ENCODE data around the gene R3HDM4. TPM values are rescaled to one million over a fixed set of nuclear protein-coding genes. Genes with fewer than 3 reads are reported as not detected.
A peak's percentile ranks its signal among the peaks of the same experiment; 100 is the strongest.

Gene R3HDM4
- total and polyA plus RNA-seq, 10 of the 15 experiments (the other 5 are each of a cell fraction or from before 2014, with no cell fraction given) = 1.3 to 65.8 (median 27.7) TPM

DNA sequence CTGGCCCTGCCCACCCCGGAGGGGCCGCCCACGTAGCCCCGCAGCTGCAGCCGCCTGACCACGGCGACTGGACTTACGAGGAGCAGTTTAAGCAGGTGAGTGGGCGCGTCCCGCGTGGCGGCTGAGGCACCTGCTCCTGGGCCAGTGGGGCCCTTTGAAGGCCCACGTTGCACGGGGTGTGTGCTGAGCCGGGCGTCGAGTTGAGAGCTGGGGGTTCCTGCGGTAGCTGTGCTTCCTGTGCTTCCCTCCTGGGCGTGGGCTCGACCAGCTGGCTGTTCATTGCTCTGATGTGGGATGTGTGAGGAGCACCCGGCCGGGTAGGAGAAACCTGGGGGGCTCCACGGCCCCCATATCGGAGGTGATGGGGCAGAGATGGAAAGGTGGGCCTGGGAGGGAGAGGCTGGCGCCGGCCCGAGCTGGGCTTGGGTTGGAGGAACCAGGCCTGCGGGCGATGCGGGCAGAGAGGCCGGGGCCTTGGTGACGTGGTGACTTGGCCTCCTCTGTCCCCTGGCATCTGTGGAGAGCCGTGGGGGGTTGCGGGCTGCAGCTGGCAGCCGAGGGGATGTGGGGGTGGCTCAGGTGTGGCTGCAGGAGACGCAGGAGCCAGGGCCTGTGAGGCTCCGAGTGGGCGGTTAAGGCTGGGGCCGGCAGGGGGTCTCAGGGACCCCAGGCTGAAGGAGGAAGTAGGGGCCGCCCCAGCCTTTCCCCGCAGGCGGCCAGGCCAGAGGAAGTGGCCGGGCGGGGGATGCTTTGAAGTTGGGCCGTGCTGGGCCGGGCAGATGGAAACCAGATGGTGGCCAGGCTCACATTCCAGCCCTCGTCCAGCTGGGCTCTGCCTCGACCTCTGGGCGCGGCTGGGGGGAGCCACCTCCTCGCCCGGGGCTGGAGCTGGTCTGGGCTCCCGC is 19.9 kb upstream of the R3HDM4 start (continued):
- TF ChIP-seq, protein P1, sequence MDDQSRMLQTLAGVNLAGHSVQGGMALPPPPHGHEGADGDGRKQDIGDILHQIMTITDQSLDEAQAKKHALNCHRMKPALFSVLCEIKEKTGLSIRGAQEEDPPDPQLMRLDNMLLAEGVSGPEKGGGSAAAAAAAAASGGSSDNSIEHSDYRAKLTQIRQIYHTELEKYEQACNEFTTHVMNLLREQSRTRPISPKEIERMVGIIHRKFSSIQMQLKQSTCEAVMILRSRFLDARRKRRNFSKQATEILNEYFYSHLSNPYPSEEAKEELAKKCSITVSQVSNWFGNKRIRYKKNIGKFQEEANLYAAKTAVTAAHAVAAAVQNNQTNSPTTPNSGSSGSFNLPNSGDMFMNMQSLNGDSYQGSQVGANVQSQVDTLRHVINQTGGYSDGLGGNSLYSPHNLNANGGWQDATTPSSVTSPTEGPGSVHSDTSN (IDR thresholded peaks at IDR 0.05; ENCODE audit: insufficient replicate concordance, low read depth, low read length) = no peak
- TF ChIP-seq HDAC2 (IDR thresholded peaks at IDR 0.05) (no peak), ASH2L (IDR thresholded peaks at IDR 0.05; ENCODE audit: borderline replicate concordance, low read depth) (no peak), JUNB (IDR thresholded peaks at IDR 0.05) (no peak), BHLHE40 (IDR thresholded peaks at IDR 0.05; ENCODE audit: borderline replicate concordance in 1 of 2, low read depth in 2 of 2, low read length in 1 of 2) (peak; percentile 59 to 74; a peak in 3 of 4 replicates), NRF1 (conservative IDR thresholded peaks at IDR 0.05; ENCODE audit: low read depth, low read length) (no peak), BCL11A (IDR thresholded peaks at IDR 0.05; ENCODE audit: low read depth, low read length) (no peak), CHD4 (IDR thresholded peaks at IDR 0.05) (no peak)
- TF ChIP-seq, protein P2, sequence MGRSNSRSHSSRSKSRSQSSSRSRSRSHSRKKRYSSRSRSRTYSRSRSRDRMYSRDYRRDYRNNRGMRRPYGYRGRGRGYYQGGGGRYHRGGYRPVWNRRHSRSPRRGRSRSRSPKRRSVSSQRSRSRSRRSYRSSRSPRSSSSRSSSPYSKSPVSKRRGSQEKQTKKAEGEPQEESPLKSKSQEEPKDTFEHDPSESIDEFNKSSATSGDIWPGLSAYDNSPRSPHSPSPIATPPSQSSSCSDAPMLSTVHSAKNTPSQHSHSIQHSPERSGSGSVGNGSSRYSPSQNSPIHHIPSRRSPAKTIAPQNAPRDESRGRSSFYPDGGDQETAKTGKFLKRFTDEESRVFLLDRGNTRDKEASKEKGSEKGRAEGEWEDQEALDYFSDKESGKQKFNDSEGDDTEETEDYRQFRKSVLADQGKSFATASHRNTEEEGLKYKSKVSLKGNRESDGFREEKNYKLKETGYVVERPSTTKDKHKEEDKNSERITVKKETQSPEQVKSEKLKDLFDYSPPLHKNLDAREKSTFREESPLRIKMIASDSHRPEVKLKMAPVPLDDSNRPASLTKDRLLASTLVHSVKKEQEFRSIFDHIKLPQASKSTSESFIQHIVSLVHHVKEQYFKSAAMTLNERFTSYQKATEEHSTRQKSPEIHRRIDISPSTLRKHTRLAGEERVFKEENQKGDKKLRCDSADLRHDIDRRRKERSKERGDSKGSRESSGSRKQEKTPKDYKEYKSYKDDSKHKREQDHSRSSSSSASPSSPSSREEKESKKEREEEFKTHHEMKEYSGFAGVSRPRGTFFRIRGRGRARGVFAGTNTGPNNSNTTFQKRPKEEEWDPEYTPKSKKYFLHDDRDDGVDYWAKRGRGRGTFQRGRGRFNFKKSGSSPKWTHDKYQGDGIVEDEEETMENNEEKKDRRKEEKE (IDR thresholded peaks at IDR 0.05) = no peak

Measured in GM12878 (cell line).